Motor neuron (in vitro differentiated cells): Measurements from ENCODE around the gene CFAP57. TPM values are rescaled to one million over a fixed set of nuclear protein-coding genes. Genes with fewer than 3 reads are reported as not detected.

Experiments used
- ATAC-seq, 8 experiments: fragments of 200-7000 bp; cut with Tn5 transposase; replicated peaks in 6 of 8; 2 replicates each; pipeline ENCODE4 v1.8.0; 2021; ENCODE audit warnings: mild to moderate bottlenecking in 8 of 8, moderate library complexity in 8 of 8
- H3K27ac ChIP-seq, 2 donors: fragments of 250-450 bp; sonication (Bioruptor Pico); 2 replicates each; pipeline ENCODE4 v1.9.0; 2021; ENCODE audit warnings: antibody characterized with exemption in 2 of 2, mild to moderate bottlenecking in 2 of 2, moderate library complexity in 1 of 2
- H3K4me1 ChIP-seq, 2 donors: fragments of 250-450 bp; sonication (Bioruptor Pico); replicated peaks in 1 of 2; 2 replicates each; pipeline ENCODE4 v1.6.1; 2021; ENCODE audit warnings: antibody characterized with exemption in 2 of 2, mild to moderate bottlenecking in 2 of 2, moderate library complexity in 1 of 2
- H3K4me3 ChIP-seq, 5 donors: fragments of 250-450 bp; sonication (Bioruptor Pico); 2 replicates each; pipeline ENCODE4 v1.9.0; 2021; ENCODE audit warnings: antibody characterized with exemption in 5 of 5, mild to moderate bottlenecking in 5 of 5, moderate library complexity in 4 of 5
- WGBS, 10 experiments: fragments of 450-650 bp; shearing (Covaris generic); methylation state at CpG; one replicate each; pipeline ENCODE4 v1.0.0; 2022; 5-methylcytosine and 5-hydroxymethylcytosine counted together
- in situ Hi-C, 9 experiments: fragments of 400-800 bp; cut with MboI; loops; one replicate each; pipeline ENCODE4 v1.15.0; 2021; ENCODE audit warnings: low sequenced_read_pairs in 9 of 9, low pct_unique_long_range_greater_than_20kb in 2 of 9; ENCODE audit not compliant: unreplicated experiment in 9 of 9
- total RNA-seq, 8 experiments: library from RNA; unstranded; fragments of 300-600 nt; gene quantifications; 2 replicates each; pipeline versions ENCODE4 v1.2.3 to v1.2.4, GENCODE V29; 2022

CFAP57 gene
- total RNA-seq, 8 experiments from 2014 or later, result 0.40 to 7.3 (median 0.82) TPM

DNA sequence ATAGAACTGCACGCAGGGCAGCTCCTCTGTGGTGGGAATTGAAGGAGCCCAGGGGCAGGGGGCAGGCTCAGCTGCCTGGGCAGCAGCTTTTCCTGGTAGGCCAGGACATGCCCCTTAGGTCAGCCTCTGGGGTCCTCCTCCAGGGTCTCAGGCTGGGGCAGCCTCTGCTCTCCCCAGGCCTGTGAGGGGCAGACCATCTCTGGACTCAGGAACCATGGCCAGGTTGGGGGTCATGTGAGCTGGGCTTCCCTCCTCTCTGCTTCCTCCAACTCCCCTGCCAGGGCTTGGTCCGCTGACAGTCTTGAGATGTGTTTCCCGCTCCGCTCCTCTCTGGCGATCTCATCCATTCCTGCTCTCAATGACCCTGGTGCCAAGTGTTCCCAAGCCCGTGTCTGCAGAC is 107.5 kb downstream of the CFAP57 start:
- ATAC-seq, result no peak
- in situ Hi-C loops, result no loop called here
- Histone ChIP-seq H3K4me1 (no peaks in the 10 kb centered on the region), H3K27ac (no peak overlapping the region), H3K4me3 (no peak overlapping the region)
- WGBS, 10 experiments, result 83 to 100% (median 83%) methylated on average over 1 to 6 of the region's 6 CpGs; no CpG with 5 or more reads in 7 of the 10 experiments

DNA sequence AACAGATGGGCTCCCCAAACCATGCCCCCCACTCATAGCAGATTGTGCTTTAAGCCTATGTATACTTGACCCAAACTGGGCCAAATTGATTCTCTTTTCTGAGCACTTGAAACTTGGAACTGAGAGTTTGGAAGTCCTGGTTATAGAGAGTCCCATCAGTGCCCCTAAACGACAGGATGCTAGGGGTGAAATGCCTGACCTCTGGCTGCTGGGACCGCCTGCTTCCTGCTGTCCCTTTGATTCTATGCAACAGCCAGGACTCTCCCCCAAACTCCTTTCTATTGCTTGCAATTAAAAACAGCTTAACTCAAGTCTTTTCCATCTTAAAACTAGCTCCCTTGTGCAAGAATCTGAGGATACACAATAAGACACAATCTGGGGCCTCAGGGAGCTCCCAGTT is 108.6 kb downstream of the CFAP57 start:
- no peak for ATAC-seq
- in situ Hi-C loops, result no loop called here
- Histone ChIP-seq H3K27ac (no peak overlapping the region), H3K4me1 (peaks cover 0 to 2% of the 10 kb centered on the region in 2 donors), H3K4me3 (no peak overlapping the region)
- WGBS, 10 experiments, result 0 to 100% (median 17%) methylated on average over 1 to 2 of the region's 2 CpGs; no CpG with 5 or more reads in 1 of the 10 experiments

DNA sequence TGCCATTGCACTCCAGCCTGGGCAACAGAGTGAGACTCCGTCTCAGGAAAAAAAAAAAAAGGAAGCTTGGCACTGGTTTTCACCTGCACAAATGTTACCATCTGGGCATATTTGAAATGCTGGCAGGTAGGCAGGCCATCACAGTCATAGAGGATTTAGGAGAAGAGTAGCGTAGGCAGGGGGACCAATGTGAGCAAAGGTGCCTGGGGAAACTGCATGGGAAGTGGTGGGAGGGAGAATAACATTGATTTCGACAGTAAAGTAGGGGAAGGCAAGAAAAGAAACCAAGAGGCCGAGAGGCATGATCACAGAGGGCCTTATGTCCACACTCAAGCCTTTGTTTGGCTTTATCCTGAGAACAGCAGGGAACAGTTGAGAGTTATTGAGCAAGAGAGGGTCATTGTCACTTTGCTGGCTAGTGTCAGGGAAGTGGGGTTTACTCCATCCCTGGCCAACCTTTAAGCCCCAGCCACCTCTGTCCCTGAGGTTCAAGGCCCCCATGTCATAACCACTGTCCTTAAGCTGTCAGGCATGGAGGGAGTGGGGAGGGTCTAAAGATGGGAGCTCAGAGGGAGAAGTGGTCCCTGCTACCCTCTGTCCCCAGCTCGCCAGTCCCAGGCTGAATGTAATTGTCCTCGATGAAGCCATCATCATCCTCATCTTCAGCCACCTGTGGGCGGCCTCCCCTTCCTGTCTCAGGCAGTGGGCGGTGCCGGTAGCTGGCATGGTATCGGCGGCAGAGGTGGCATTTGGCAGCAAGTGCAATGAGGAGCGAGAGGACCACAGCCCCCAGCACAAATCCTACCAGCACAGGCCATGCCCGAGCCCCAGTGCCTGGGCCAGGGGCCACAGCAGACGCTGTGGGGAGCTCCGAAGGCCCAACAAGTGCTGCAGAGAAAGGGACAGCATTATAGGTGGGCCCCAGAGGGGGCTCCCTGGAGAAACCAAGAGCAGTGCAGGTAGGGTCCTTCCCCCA is 110.4 kb downstream of the CFAP57 start:
- 0 to 100% (median 72%) methylated on average over 1 to 12 of the region's 15 CpGs; no CpG with 5 or more reads in 3 of the 10 experiments for WGBS, 10 experiments
- Histone ChIP-seq H3K27ac (no peak overlapping the region), H3K4me3 (no peak overlapping the region), H3K4me1 (peaks cover 0 to 2% of the 10 kb centered on the region in 2 donors)
- in situ Hi-C loops, result no loop called here
- no peak for ATAC-seq

DNA sequence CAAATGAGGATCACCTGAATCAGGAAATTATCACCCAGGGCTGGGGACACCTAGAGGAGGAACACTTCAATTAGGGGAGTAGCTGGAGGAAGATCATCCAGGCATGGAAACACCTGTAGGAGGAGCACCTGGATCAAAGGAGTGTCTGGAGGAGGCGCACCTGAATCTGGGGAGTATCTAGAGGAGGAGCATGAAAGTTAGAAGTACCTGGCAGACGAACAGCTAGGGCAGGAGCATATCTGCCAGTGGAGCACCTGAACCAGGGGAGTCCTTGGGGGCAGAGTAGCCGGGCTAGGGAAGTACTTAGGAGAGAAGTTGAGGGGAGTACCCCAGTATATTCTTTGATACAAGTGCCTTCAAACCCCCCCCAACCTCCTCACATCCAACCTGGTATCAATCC is 111.9 kb downstream of the CFAP57 start:
- peaks cover 12 to 13% of the 10 kb centered on the region in 2 donors for H3K4me1 ChIP-seq
- ATAC-seq, result no peak
- no peak overlapping the region for H3K4me3 ChIP-seq
- no peak overlapping the region for H3K27ac ChIP-seq
- WGBS, 10 experiments, result 77 to 100% (median 88%) methylated on average over 1 to 3 of the region's 3 CpGs; no CpG with 5 or more reads in 6 of the 10 experiments
- in situ Hi-C loops, result no loop called here

DNA sequence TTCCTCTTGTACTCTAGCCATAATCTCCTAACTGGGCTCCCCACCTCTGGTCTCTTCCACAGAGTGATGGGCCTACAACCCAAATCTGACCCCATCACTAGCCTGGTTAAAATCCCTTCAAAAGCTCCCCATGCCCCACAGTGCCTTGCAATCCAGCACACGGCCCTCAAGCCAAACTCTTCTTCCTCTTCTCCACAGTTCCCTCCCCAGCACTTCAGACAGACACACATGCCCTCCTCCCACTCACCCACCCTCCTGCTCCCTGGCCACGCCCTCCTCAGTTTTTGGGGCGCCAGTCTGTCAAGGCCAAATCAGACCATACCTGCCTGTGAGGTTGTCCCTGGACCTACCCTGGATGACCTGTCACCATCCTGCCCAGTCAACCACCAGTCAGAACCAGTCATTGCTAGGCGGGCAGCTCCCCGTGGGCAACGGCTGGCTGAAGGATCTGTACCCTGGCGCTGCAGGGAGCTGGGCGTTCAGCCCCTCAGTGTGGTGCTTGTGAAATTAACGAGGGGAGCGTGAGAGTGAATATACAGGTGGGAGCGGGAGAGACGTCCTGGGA is 112.5 kb downstream of the CFAP57 start:
- no peak overlapping the region for H3K27ac ChIP-seq
- WGBS, 10 experiments, result 12 to 89% (median 80%) methylated on average over 2 to 12 of the region's 12 CpGs; no CpG with 5 or more reads in 4 of the 10 experiments
- H3K4me3 ChIP-seq, result no peak overlapping the region
- ATAC-seq, result no peak
- H3K4me1 ChIP-seq, result peaks cover 12 to 13% of the 10 kb centered on the region in 2 donors
- in situ Hi-C loops, result no loop called here

DNA sequence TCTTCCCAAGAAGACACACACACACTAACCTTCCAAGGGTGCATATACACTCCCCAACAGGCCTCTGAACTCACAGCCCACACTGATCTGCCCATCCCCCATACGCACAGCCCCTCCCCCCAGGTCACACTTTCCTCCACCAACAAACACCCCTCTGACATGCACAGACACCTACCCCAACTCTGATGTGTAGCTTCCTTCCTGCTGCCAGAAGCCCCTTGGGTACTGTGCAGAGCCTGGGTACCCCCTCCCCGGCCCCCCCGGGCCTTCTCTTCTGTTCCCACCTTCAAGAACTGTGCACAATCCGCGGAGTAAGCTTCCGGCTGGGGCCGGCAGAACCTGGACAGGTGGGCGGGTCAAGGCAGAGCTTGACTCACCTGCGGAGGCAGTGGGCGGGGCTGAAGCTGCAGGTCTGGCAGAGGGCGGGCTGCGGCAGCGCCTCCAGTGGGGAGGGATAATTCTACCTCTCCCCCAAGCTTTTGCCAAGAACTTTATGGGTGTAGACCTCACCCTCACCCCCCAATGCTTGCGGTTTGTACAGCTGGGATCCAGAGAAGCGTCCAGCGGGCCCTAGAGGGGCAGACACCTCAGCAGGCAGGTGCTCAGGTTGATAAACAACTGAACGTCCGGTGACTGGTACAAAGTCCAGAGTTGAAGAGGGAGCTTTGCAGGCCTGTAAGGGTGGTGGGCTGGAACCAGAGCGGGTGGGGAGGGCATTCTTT is 113.3 kb downstream of the CFAP57 start, which contains the start of gene C1orf210:
Gene C1orf210, minus strand, starts transcription at position 313 of the 722 bp plus-strand sequence. CDS start 2,311 bp downstream, outside the sequence.
- Histone ChIP-seq H3K4me3 (no peak within 1 kb of the TSS), H3K4me1 (peaks cover 12 to 13% of the 10 kb centered on the region in 2 donors), H3K27ac (no peak within 1 kb of the TSS)
- in situ Hi-C loops, result no loop called here
- 70 to 95% (median 89%) methylated on average over 1 to 13 of the region's 19 CpGs; no CpG with 5 or more reads in 4 of the 10 experiments for WGBS, 10 experiments
- ATAC-seq, result peak in 3 of 8 experiments; percentile 7 to 16 (median 15)

DNA sequence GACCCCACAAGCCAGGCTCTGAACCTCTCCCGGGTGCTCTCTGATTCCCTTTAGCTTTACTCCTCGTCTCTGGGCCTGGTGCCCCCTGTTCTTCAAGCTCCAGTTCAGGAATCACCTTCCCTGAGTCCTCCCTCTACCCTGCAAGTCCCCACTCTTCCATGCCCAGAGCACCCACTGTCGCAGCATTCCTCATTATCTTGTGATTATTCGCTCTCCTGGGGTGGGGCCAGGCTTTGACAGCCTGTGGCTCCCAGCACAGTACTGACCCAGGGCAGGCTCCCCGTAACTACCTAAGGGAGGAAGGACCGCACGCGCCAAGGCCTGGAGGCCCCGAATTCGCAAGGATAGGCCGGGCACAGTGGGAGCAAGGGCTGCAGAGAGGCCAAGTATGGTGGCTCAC is 114.0 kb downstream of the CFAP57 start:
- no peak for ATAC-seq

DNA sequence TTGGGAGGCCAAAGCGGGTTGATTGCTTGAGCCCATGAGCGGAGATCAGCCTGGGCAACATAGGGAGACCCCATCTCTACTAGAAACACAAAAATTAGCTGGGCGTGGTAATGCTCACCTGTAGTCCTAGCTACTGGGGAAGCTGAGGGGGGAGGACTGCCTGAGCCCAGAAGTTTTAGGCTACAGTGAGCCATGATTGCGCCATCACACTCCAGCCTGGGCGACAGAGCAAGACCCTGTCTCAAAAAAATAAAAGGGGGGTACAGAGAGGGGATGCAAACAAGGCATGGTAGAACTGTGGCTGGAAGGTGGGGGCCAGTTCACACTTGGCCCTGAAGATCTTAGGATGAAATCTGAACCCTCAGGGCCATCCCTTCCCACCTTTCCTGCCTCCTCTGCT is 114.4 kb downstream of the CFAP57 start:
- H3K27ac ChIP-seq, result no peak overlapping the region
- peaks cover 12 to 13% of the 10 kb centered on the region in 2 donors for H3K4me1 ChIP-seq
- WGBS, 10 experiments, result 40 to 100% (median 97%) methylated on average over 1 to 5 of the region's 5 CpGs; no CpG with 5 or more reads in 4 of the 10 experiments
- no peak for ATAC-seq
- in situ Hi-C loops, result no loop called here
- H3K4me3 ChIP-seq, result no peak overlapping the region

More for the DNA sequence above, 114.0 kb downstream of the CFAP57 start:
- Histone ChIP-seq H3K27ac (no peak overlapping the region), H3K4me3 (no peak overlapping the region), H3K4me1 (peaks cover 12 to 13% of the 10 kb centered on the region in 2 donors)
- in situ Hi-C loops, result no loop called here
- 48 to 100% (median 97%) methylated on average over 1 to 10 of the region's 11 CpGs; no CpG with 5 or more reads in 3 of the 10 experiments for WGBS, 10 experiments

DNA sequence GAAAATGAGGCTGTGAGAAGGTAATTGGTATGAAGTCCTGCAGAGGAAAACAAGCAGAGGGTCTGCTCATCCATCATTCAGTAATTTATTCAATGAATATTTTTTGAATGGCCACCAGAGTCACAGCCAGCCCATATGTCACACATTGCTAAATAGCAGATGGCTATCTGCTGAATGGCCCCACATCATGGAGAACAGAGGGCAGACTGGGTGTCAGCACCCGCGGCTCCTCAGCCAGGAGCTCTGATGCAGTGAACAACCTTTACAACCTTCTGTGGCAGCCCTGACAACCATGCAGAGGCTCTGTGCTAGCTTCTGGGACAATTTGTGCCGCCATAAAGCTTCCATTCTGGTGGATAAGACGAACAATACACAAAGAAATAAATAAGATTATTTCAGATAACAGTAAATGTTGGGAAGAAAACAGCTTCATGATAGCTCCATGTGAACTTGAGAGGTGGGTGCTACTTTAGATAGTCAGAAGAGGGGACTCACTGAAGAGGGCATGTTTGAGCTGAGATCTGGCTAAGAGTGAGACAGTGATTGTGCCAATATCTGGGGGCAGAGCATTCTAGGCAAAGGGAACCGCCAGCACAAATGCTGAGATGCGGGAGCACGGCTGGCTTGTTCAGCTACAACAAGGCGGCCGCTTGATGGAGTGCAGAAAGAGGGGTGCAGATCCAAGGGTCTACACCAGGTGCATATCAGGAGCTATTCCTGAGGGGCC is 116.1 kb downstream of the CFAP57 start:
- Histone ChIP-seq H3K27ac (peak overlapping the region in 1 of 2 donors; percentile 35), H3K4me1 (peaks cover 13 to 22% of the 10 kb centered on the region in 2 donors), H3K4me3 (no peak overlapping the region)
- WGBS, 10 experiments, result 10 to 88% (median 66%) methylated on average over 2 to 8 of the region's 9 CpGs; no CpG with 5 or more reads in 2 of the 10 experiments
- in situ Hi-C loops, result no loop called here
- ATAC-seq, result peak in 5 of 8 experiments; percentile 29 to 74 (median 68)

DNA sequence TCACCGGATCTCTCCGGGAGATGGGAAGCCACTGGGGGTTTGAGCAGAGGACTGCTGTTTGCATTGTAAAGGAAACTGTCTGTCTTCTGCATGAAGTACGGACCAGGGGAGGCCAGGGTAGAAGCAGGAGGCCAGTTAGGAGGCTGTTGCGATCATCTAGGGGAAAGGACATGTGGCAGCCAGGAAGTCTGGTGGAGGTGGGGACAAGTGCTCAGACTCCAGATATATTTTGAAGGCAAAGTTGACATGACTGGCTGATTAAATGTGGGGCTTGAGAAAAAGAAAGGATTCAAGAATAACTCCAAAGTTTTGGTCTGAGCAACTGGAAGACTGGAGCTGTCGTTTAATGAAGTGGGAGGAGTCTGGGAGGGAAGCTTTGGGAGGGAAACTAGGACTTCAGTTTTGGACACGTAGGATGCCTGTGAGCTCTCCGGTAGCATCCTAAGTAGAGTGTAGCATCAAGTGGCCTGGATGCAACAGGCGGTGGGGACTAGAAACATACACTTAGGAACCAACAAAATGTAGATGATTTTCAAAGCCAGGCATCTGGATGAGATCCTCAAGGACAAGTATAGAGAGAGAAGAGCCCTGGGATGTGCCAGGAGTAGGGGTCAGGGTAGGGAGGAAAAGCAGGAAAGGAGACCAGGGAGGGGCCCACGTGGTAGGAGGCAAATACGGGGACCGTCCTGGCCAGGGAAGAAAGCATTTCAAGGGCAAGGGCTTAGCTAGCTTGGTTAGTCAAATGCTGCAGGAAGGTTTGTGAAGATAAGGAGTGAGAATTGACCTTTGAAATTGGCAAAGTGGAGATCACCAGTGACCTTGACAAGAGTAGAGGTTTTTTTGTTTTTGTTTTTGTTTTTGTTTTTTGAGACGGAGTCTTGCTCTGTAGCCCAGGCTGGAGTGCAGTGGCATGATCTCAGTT is 116.9 kb downstream of the CFAP57 start:
- H3K4me1 ChIP-seq, result peaks cover 15 to 24% of the 10 kb centered on the region in 2 donors
- 55 to 80% (median 73%) methylated on average over 5 to 12 of the region's 12 CpGs; no CpG with 5 or more reads in 2 of the 10 experiments for WGBS, 10 experiments
- H3K4me3 ChIP-seq, result no peak overlapping the region
- no peak for ATAC-seq
- in situ Hi-C loops, result no loop called here
- H3K27ac ChIP-seq, result no peak overlapping the region

DNA sequence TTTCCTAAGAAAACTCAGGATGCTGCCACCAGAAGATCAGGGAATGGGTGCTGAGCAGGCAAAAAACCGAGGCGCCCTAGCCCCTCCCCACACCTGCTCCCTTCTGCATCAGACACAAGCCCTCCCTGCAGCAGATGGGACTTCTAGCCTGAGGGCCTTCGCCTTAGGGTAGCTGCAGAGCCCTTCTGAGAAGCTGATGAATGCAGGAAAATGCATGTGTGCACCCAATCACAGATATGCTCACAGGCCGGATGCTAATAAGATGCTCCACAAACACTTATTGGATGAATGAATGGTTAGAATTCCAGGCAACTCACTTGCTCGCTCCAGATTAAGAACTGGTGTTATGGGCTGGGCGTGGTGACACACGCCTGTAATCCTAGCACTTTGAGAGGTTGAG is 120.1 kb downstream of the CFAP57 start:
- 38 to 88% (median 70%) methylated on average over 1 to 7 of the region's 7 CpGs; no CpG with 5 or more reads in 3 of the 10 experiments for WGBS, 10 experiments
- in situ Hi-C loops, result no loop called here

More for the DNA sequence above, 120.1 kb downstream of the CFAP57 start:
- H3K27ac ChIP-seq, result no peak overlapping the region
- ATAC-seq, result peak in 6 of 8 experiments; percentile 41 to 82 (median 55)
- H3K4me3 ChIP-seq, result no peak overlapping the region
- H3K4me1 ChIP-seq, result peaks cover 36 to 40% of the 10 kb centered on the region in 2 donors
